GM13976 (cell line): ENCODE results near the gene NOBOX.
A peak's percentile ranks its signal among the peaks of the same experiment; 100 is the strongest.

Source experiments
- DNase-seq: peaks from one replicate; pipeline ENCODE4 v3.0.0; 2012; ENCODE audit warnings: low spot score
- CTCF ChIP-seq: IDR thresholded peaks from 2 replicates; pipeline ENCODE4 v1.5.1; 2012; ENCODE audit warnings: borderline replicate concordance, mild to moderate bottlenecking; ENCODE audit not compliant: insufficient read depth; ENCODE audit errors: extremely low read depth, missing control alignments, control extremely low read depth
- in situ Hi-C: fragments of 300-500 bp; cut with MboI; formaldehyde crosslinking; loops from one replicate; pipeline ENCODE4 v1.12.0; 2022; ENCODE audit warnings: low sequenced_read_pairs, mixed read lengths, inconsistent platforms; ENCODE audit not compliant: unreplicated experiment

Gene NOBOX

GRCh38 chr7:144403649-144404061, at the start of gene NOBOX:
TSS of gene NOBOX (minus strand) at chr7:144403693.
- no peak for DNase-seq
- no peak for TF ChIP-seq CTCF
- in situ Hi-C loops, result no loop called here

- in situ Hi-C loops, result no loop called here
- no peak for TF ChIP-seq CTCF
- no peak for DNase-seq
Measured at GRCh38 chr7:144452064-144452463, 48.6 kb upstream of the NOBOX start.

DNA sequence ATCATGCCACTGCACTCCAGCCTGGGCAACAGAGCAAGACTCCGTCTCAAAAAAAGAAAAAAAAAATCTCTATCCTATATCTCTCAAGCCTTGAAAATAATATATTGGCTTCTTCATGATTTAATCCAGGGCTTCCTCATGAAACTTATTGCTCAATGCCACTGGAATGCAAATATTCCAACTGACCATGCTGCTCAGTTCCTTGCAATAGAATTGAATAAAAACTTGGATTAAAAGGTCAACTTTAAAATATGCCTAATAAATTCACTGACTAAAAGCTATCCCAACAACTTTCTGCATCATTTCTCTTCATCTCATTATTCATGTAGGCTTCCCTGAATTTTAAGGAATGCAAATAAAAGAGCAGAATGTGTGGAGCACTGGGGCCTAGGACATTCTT, 42.1 kb upstream of the NOBOX start:
- TF ChIP-seq CTCF, result no peak
- in situ Hi-C loops, result no loop called here

GRCh38 chr7:144439717-144440205, 36.3 kb upstream of the NOBOX start:
- no peak for TF ChIP-seq CTCF
- DNase-seq, result no peak
- in situ Hi-C loops, result no loop called here

More for the DNA sequence above, 42.1 kb upstream of the NOBOX start:
- DNase-seq, result no peak

- no peak for TF ChIP-seq CTCF
Measured at GRCh38 chr7:144438759-144439158, 35.3 kb upstream of the NOBOX start.

GRCh38 chr7:144437370-144438191, 34.1 kb upstream of the NOBOX start:
- TF ChIP-seq CTCF, result peak; percentile 44
- in situ Hi-C loops, result no loop called here
- DNase-seq, result peak; percentile 45

More at GRCh38 chr7:144438759-144439158, 35.3 kb upstream of the NOBOX start:
- in situ Hi-C loops, result no loop called here
- no peak for DNase-seq
